WI38 (cell line): ENCODE results near the gene SZT2.

Experiments
- H3K4me3 ChIP-seq: 2 replicates; pipeline ENCODE4 v1.5.1; 2011; ENCODE audit warnings: low read depth, mild to moderate bottlenecking, control low read depth, low read length
- CTCF ChIP-seq: IDR thresholded peaks from 2 replicates; pipeline ENCODE4 v1.5.1; 2012; ENCODE audit warnings: low read depth, mild to moderate bottlenecking, control low read depth, low read length

SZT2 gene

GRCh38 chr1:43419627-43420425 is 30.1 kb downstream of the SZT2 start:
- no peak overlapping the region for H3K4me3 ChIP-seq
- TF ChIP-seq CTCF, result no peak

- TF ChIP-seq CTCF, result no peak
- no peak overlapping the region for H3K4me3 ChIP-seq
These were observed 31.2 kb downstream of the SZT2 start for GRCh38 chr1:43420874-43421273.

- no peak for TF ChIP-seq CTCF
- no peak overlapping the region for H3K4me3 ChIP-seq
These were observed 31.7 kb downstream of the SZT2 start for GRCh38 chr1:43421396-43421795.

- TF ChIP-seq CTCF, result no peak
- H3K4me3 ChIP-seq, result no peak overlapping the region
These were observed 32.5 kb downstream of the SZT2 start for GRCh38 chr1:43421976-43422750.

- H3K4me3 ChIP-seq, result no peak overlapping the region
- TF ChIP-seq CTCF, result no peak
These were observed 33.4 kb downstream of the SZT2 start for GRCh38 chr1:43422995-43423671.

- no peak for TF ChIP-seq CTCF
- H3K4me3 ChIP-seq, result no peak overlapping the region
These were observed 34.2 kb downstream of the SZT2 start for GRCh38 chr1:43423672-43424550.
